GM19463 (cell line): ENCODE results near the gene RNF217.

Experiments
- ATAC-seq: cut with Tn5 transposase; IDR thresholded peaks from one replicate; pipeline ENCODE4 v1.9.1; 2021; ENCODE audit warnings: mild to moderate bottlenecking, moderate library complexity; ENCODE audit not compliant: unreplicated experiment

RNF217 gene

DNA sequence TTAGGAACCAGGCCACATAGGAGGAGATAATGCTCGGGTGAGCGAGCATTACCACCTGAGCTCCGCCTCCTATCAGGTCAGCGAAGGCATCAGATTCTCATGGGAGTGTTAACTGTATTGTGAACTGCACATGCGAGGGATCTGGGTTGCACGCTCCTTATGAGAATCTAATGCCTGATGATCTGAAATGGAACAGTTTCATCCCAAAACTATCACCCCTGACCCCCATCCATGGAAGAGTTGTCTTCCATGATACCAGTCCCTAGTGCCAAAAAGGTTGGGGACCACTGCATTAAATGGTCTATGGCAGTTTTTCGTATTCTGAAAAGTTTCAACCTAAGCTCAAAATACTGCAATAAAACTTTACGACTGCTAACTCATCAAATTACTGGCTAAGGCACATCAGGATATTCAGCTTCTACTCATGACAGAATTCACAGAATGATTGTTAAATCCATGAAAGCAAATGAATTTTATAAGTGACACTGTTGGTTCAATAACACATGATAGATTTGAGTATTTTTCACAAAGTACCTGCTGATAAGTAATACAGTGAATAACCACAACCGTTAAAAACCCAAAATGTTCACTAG lies 25.9 kb downstream of the RNF217 start:
- ATAC-seq = no peak

DNA sequence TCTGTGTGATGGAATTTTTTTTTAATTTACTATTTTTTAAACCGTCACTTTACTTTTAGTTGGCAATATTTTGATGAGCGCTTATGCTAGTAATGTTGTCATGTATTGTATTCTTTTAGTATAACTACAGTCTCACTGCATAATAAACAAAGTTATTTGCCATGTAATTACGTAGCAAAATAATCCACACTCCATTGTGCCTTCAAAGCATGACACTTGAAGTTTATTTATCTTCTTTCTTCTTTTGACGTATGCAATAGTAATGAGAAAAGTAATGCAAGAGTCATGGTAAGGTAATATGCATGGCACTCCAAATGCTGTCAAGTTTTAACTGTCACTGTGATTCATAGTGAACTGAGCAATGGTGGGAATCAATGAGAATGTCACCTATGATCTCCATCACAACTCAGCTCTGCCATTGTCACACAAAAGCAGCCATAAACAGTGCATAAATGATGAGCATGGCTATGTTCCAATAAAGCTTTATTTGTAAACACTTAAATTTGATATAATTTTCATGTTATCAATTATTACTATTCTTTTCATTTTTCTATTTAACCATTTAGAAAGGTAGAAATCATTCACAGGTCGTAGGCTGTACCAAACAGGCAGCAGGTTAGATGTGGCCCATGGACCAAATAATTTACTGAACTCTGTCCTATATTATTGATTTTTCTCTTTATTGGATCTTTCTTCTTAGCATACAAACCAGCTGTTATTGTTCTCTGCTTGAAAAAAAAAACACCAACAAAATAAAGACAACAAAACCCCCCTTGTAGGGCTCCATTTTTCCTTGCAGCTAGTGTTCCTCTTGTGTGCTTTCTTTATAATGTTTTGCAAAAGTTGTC lies 27.1 kb downstream of the RNF217 start:
- no peak for ATAC-seq

GRCh38 chr6:124990988-124991387 lies 28.8 kb downstream of the RNF217 start:
- ATAC-seq = no peak

DNA sequence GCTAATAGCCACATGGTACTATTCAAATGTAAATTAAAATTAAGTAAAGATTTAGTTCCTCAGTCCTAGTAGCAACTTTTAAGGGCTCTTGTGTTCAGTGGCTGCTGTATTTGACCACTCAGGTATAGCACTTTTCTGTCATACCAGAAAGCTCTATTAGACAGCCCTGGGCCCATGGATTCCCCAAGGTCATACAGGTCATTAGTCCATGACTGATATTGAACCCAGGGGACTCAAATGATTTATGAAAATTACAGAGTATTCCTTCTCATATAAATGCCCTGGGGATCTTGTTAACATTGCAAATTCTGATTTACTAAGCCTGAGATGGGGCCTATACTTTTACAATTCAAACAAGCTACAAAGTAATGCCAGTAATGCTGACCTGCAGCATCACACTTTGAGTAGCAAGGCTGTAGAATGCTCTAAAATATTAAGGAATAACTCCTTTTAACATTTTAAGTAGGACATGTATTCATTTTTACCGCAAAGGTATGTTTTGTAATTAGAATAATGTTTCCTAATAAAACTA lies 29.6 kb downstream of the RNF217 start:
- ATAC-seq = no peak

- ATAC-seq = no peak
These were observed 31.1 kb downstream of the RNF217 start for GRCh38 chr6:124993327-124993726.

- no peak for ATAC-seq
These were observed 32.4 kb downstream of the RNF217 start for GRCh38 chr6:124994648-124995047.

- no peak for ATAC-seq
These were observed 32.9 kb downstream of the RNF217 start for GRCh38 chr6:124995131-124995530.

- ATAC-seq = no peak
These were observed 33.5 kb downstream of the RNF217 start for GRCh38 chr6:124995645-124996325.

DNA sequence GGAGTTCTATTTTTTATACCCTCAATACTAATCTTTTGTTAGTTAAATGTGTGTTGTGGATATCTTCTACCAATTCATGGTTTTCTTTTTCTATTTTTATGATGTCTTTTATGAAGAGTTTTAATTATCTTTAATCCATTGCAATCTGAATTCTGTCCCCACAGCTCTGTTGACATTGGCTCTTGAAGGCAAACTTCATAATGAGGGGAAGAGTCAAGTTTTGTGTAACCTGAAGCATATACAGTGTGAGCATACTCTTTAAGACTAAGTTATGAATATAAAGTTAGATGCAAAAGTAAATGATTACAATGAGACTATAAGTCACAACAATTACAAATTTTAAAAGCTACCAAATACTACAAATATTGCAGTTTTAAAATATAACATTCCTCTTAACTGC lies 34.2 kb downstream of the RNF217 start:
- ATAC-seq = no peak

DNA sequence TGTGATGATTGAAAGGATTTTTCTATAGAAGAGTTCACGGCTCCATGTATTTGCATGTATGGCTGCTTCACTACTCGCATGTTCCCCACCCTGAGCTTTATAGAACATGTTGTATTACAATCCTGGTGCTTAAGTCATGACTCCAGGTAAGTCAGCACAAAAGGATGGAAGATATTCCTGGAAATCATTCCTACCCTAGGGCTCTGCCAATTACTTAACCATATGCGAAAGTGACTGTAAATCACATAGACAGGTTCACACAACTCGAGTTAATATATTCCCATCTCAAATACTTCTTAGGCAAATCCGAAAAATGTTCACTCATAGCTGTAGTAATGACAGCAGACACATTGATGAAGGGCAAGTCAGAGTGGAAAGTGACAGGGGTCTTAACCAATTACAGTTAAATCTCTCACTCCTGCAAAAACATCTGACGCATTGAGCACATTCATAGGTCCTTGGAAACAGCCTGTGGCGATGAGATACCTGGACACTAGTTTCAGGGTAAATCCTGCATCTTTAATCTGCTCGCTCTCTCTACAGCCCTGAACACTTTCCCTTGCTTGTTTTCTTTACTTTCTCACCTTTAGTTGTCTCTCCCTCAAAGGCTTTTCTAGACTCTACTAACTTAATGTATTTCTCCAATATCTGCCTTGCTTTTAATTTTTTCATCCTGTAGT lies 35.1 kb downstream of the RNF217 start:
- ATAC-seq = no peak

GRCh38 chr6:124999105-124999764 lies 37.0 kb downstream of the RNF217 start:
- ATAC-seq = no peak

- no peak for ATAC-seq
These were observed 39.6 kb downstream of the RNF217 start for GRCh38 chr6:125001684-125002405.

- ATAC-seq = no peak
These were observed 40.1 kb downstream of the RNF217 start for GRCh38 chr6:125002406-125002741.

GRCh38 chr6:125003070-125003469 lies 40.8 kb downstream of the RNF217 start:
- no peak for ATAC-seq

DNA sequence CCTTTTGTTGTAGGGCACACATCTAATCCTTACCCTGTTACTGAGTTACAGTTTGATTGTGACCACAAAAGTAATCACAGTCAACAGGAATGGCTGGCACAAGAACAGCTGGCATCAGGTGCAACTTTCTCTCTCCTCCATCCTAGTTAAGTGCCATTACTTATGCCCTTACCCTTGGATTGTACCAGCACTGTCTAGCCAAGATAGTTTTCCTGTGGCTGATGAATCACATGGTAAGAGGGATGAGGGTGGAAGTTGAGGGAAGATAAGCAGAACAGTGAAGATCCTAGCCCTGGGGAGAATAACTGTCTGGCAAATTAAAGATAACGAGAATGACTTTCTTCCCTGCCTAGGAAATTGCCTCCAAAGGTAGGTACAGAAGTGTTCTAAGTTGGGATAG lies 42.0 kb downstream of the RNF217 start:
- ATAC-seq = no peak

GRCh38 chr6:125004797-125005595 lies 42.8 kb downstream of the RNF217 start:
- no peak for ATAC-seq

DNA sequence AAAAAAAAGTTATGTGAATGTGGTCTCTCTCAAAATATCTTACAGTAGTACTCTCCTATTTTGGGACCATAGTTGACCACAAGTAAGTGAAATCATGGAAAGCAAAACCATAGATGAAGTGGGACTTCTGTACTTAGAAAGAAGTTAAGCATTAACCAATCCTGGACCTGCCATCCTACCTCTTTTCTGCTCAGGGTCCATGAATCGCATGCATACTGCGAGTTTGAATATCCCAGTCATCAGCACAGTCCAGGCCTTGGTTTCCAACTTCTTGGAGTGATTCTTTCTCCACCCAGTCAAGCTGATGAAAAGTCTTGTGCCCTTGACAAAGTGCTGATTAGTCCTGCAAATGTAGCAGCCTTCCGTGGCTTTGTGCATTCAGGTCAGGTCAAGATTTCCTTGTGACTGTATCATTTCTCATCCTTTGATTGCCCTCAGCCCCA lies 46.0 kb downstream of the RNF217 start:
- peak; percentile 55 for ATAC-seq

DNA sequence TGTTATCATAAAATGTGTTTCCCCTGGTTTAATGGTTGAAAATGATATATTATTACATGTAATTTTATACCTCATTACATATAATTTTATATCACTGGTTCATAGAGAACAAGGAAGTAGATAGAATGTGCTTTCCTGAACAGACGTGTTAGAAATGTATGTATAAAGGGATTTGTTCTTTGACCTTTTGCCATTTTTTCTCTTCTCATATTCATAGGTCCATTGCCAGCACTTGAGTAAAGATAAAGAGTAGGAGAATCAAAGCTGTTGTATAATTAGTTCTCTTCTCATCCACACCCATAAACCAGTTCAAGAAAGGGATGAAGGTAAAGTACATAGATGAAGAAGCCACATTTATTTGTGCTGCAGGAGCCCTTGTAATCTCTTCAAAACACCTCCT lies 46.7 kb downstream of the RNF217 start:
- no peak for ATAC-seq

- no peak for ATAC-seq
These were observed 47.3 kb downstream of the RNF217 start for GRCh38 chr6:125009578-125009977.
